ENCODE measurements around the gene POM121C.
"Not testable (repeated sequence)": the region's sequence is repeated elsewhere in the genome, so short reads cannot be mapped to it uniquely, and the experiment has no call there.

POM121C gene

DNA sequence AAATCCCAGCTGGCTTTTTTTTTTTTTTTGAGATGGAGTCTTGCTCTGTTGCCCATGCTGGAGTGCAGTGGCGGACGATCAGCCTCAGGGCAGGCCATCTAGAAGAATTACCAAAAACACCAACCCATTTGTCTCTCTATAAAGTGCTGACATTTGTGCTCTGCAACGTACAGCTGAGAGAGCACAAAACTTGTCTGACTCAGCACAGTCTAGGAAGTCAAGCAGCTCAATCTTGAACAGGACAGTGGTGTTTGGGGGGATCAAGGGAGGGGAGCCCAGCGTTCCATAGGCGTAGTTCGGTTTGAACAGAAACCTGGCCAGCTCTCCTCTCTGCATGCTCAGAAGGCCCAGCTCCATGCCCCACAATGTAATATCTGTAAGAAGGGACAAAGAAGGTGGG is 92.9 kb downstream of the POM121C start:
- DNase-seq (ENCODE audit: low spot score): not testable (repeated sequence)

DNA sequence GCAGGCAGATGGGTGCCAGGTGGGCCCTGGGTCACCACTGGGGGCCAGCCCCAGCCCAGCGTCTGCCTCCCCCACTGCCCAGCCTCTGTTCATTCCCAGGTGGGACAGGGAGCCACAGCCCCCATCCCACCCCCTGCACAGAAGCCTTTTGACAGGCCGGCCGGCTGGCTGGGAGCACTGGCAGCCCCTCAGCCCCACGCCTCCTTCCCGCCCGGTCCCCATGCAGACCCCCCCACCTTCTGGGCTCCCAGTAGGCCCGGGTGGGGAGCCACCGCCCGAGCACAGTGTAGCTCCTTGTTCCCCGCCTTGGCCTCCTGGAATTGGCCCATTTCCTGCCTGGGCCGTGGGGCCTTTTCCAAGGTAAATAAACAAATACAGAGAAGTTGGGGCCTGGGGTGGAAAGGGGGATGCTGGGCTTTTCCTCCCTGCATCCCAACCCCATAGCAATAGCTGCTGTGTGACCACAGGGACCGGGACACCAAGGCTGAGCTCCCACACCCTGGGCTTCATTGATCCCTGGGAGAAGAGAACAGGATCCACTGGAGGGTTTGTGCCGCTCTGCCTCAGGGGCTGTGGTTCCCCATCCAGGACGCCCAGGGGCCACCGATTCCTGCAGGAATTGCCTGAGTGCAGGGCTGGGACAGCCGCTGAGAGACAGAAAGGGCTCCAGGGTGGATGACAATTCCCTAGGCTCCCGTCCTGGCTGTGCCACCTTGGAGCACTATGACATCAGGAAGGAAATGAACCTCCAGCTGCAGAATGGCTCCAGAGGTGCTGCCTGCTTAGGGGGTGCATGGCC is 111.4 kb downstream of the POM121C start:
- not testable (repeated sequence) for DNase-seq (ENCODE audit: low spot score)

DNA sequence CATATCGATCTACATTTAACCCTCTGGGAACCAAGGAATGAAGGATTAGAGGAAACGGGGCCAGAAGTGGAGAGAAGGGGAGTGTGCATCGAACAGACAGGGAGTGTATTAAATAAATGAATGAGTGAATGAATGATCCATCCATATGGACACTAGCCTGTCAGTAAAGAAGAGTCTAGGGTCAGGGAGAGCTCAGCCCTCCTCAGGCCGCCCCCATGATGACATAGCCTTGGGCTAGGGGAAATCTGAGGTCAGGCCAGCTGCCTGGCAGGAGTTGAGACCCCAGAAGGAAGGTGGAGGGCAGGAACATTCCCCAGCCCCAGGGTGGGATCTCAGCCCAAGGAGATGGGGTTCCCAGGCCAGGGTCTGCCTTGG is 112.0 kb downstream of the POM121C start:
- not testable (repeated sequence) for DNase-seq (ENCODE audit: low spot score)

DNA sequence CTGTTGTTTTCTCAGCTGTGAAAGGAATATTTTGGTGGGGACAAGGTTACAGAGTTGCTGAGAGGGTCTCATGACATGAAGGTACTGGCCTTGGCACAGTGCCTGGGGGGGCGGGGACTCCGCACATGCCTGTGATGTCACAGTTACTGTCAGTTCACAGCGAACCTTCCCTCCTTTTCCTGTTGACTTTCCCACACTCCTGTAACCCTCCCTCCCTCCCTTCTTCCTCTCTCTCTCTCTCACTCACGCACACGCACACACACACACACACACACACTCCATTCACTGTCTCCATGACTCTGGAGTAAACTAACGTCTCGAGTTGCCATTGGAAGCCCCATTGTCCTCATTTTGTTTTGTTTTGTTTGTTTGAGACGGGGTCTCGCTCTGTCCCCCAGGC is 118.8 kb downstream of the POM121C start:
- not testable (repeated sequence) for DNase-seq (ENCODE audit: low spot score)
